ENCODE data around the gene SOX11. TPM values are rescaled to one million over a fixed set of nuclear protein-coding genes. Genes with fewer than 3 reads are reported as not detected.

Gene SOX11
- total RNA-seq, 2 experiments from 2014 or later: not detected

DNA sequence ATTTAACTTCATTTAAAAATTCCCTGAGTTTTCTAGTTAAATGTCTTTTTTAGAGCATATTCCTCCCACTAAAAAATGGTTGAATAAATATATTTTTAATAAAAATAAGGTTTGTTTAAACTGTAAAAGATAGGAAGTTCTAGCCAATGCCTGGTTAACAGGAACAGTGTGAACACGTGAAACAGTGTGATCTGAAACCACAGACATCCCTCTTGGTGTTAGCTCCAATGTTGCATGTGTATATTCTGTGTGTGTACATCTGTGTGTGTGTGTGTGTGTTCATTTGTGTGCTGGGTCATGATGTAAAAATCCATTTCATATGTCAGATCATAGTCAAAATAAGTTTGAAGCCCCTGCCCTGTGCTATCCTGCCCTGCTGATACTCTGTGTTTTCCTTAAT, 6.1 kb upstream of the SOX11 start:
- H3K9me3 Mint-ChIP-seq: peaks cover 2% of the 10 kb centered on the region
- Histone ChIP-seq H3K9me3 (ENCODE audit: control insufficient read depth in 1 of 2, insufficient read depth in 1 of 2, low read length in 2 of 2) (peaks cover 0 to 4% of the 10 kb centered on the region in 2 experiments), H3K4me3 (ENCODE audit: low read length) (no peak overlapping the region), H3K36me3 (ENCODE audit: insufficient read depth, low read length) (no peaks in the 10 kb centered on the region), H3K27ac (ENCODE audit: low read depth in 1 of 2, low read length in 2 of 2) (no peak overlapping the region), H3K27me3 (ENCODE audit: control insufficient read depth in 1 of 2, insufficient read depth in 2 of 2, low read length in 2 of 2) (peaks cover 1 to 8% of the 10 kb centered on the region in 2 experiments), H3K4me1 (ENCODE audit: insufficient read depth, low read length) (no peaks in the 10 kb centered on the region)
- DNase-seq (no peak), ATAC-seq (ENCODE audit: poor library complexity) (no peak)
- H3K4me3 Mint-ChIP-seq: no peak overlapping the region
- no peak overlapping the region for H3K27ac Mint-ChIP-seq
- intact Hi-C loops (cut with DNase I, micrococcal nuclease): no loop called here
- TF ChIP-seq, protein P1, sequence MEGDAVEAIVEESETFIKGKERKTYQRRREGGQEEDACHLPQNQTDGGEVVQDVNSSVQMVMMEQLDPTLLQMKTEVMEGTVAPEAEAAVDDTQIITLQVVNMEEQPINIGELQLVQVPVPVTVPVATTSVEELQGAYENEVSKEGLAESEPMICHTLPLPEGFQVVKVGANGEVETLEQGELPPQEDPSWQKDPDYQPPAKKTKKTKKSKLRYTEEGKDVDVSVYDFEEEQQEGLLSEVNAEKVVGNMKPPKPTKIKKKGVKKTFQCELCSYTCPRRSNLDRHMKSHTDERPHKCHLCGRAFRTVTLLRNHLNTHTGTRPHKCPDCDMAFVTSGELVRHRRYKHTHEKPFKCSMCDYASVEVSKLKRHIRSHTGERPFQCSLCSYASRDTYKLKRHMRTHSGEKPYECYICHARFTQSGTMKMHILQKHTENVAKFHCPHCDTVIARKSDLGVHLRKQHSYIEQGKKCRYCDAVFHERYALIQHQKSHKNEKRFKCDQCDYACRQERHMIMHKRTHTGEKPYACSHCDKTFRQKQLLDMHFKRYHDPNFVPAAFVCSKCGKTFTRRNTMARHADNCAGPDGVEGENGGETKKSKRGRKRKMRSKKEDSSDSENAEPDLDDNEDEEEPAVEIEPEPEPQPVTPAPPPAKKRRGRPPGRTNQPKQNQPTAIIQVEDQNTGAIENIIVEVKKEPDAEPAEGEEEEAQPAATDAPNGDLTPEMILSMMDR (IDR thresholded peaks at IDR 0.05): no peak
- H3K36me3 Mint-ChIP-seq (ENCODE audit: low read depth): no peaks in the 10 kb centered on the region
- H3K4me1 Mint-ChIP-seq (ENCODE audit: low read depth): no peaks in the 10 kb centered on the region
- ChIA-PET CTCF (no interaction called here), POLR2A (no interaction called here)
- H3K27me3 Mint-ChIP-seq: peaks cover 50% of the 10 kb centered on the region

DNA sequence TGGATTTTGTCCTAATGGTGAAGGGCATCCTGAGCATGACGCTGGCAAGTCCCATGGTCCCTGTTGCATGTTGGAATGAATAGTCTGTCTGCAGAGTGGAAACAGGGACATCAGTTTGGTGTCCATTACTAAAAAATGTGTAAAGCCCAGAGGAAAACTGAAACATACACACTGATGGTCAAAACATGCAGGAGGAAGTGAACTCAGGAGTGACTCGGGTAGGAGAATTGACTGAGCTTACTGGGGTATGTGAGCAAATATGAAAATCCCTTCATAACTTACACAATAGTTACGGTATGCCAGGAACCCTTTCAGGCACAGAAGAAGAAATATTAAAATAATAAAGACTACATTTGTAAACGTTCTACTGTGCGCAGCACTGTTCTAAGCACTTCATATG, 5.6 kb upstream of the SOX11 start:
- Mint-ChIP-seq H3K36me3 (ENCODE audit: low read depth) (no peaks in the 10 kb centered on the region), H3K4me1 (ENCODE audit: low read depth) (no peaks in the 10 kb centered on the region), H3K27ac (no peak overlapping the region), H3K9me3 (peaks cover 2% of the 10 kb centered on the region), H3K4me3 (no peak overlapping the region), H3K27me3 (peaks cover 51% of the 10 kb centered on the region)
- ChIA-PET POLR2A (no interaction called here), CTCF (no interaction called here)
- no peak overlapping the region for H3K4me3 ChIP-seq (ENCODE audit: low read length)
- H3K27me3 ChIP-seq (ENCODE audit: control insufficient read depth in 1 of 2, insufficient read depth in 2 of 2, low read length in 2 of 2): peaks cover 2 to 9% of the 10 kb centered on the region in 2 experiments
- H3K9me3 ChIP-seq (ENCODE audit: control insufficient read depth in 1 of 2, insufficient read depth in 1 of 2, low read length in 2 of 2): peaks cover 0 to 4% of the 10 kb centered on the region in 2 experiments
- H3K4me1 ChIP-seq (ENCODE audit: insufficient read depth, low read length): no peaks in the 10 kb centered on the region
- intact Hi-C loops (cut with DNase I, micrococcal nuclease): no loop called here
- ATAC-seq (ENCODE audit: poor library complexity): no peak
- H3K27ac ChIP-seq (ENCODE audit: low read depth in 1 of 2, low read length in 2 of 2): no peak overlapping the region
- no peaks in the 10 kb centered on the region for H3K36me3 ChIP-seq (ENCODE audit: insufficient read depth, low read length)
- TF ChIP-seq, protein P1 (IDR thresholded peaks at IDR 0.05): no peak
- DNase-seq: no peak

DNA sequence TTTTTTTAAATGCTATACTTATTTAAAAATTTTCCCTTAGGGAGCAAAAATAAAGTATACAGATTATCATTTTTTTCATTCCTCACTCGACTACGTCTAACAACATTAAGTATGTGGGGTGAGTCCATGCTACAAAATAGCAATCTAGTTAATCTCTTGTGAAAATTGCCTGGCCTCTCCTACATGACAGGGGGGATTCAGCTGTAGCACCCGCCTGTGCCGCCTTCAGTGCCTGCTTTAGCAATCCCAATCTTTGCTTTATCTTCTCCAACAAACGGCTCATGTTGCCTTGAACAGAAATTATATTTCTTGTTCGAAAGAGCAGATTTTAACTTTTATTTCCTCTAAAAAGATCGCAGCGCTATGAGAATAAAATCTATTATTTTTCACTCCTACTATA, 2.4 kb upstream of the SOX11 start:
- TF ChIP-seq, protein P1 (IDR thresholded peaks at IDR 0.05): no peak
- H3K27ac Mint-ChIP-seq: no peak overlapping the region
- H3K4me3 Mint-ChIP-seq: no peak overlapping the region

More for the DNA sequence above, 2.4 kb upstream of the SOX11 start:
- Histone ChIP-seq H3K27me3 (ENCODE audit: control insufficient read depth in 1 of 2, insufficient read depth in 2 of 2, low read length in 2 of 2) (peaks cover 11 to 31% of the 10 kb centered on the region in 2 experiments), H3K36me3 (ENCODE audit: insufficient read depth, low read length) (no peaks in the 10 kb centered on the region), H3K27ac (ENCODE audit: low read depth in 1 of 2, low read length in 2 of 2) (no peak overlapping the region), H3K9me3 (ENCODE audit: control insufficient read depth in 1 of 2, insufficient read depth in 1 of 2, low read length in 2 of 2) (peaks cover 0 to 14% of the 10 kb centered on the region in 2 experiments), H3K4me1 (ENCODE audit: insufficient read depth, low read length) (no peaks in the 10 kb centered on the region), H3K4me3 (ENCODE audit: low read length) (no peak overlapping the region)
- H3K4me1 Mint-ChIP-seq (ENCODE audit: low read depth): no peaks in the 10 kb centered on the region
- H3K9me3 Mint-ChIP-seq: no peaks in the 10 kb centered on the region
- H3K36me3 Mint-ChIP-seq (ENCODE audit: low read depth): no peaks in the 10 kb centered on the region
- ChIA-PET CTCF (no interaction called here), POLR2A (no interaction called here)
- H3K27me3 Mint-ChIP-seq: peaks cover 62% of the 10 kb centered on the region
- intact Hi-C loops (cut with DNase I, micrococcal nuclease): no loop called here
- no peak for DNase-seq
- ATAC-seq (ENCODE audit: poor library complexity): no peak
